Fibroblast of upper back skin (primary cell): ENCODE results near the gene IGBP1.
"Not testable (repeated sequence)": the region's sequence is repeated elsewhere in the genome, so short reads cannot be mapped to it uniquely, and the experiment has no call there.

Experiments used
- DNase-seq: peaks from one replicate; pipeline ENCODE4 v3.0.0-alpha.2; 2013

IGBP1 gene

GRCh38 chrX:70168238-70169188 is 35.3 kb downstream of the IGBP1 start:
- peak; percentile 78 for DNase-seq

GRCh38 chrX:70169281-70169680 is 36.0 kb downstream of the IGBP1 start:
- no peak for DNase-seq

DNA sequence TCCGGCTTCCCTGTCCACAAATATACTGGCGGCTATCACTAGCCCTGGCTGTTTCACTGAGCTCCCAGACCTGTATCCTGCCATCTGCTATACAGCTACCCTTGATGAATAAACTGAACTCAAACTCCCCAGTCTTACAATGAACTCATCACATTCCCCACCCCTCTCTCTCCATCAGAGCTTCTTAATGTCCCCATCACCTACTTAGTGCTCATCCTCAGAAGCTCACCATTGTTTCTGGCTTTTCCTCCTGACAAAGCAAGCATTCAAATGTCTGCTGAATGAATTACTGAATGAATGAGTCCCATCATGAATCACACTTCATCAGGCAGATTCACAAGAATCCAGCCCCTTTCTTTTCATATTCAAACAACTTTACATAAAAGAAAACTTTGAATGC is 38.4 kb downstream of the IGBP1 start:
- no peak for DNase-seq

DNA sequence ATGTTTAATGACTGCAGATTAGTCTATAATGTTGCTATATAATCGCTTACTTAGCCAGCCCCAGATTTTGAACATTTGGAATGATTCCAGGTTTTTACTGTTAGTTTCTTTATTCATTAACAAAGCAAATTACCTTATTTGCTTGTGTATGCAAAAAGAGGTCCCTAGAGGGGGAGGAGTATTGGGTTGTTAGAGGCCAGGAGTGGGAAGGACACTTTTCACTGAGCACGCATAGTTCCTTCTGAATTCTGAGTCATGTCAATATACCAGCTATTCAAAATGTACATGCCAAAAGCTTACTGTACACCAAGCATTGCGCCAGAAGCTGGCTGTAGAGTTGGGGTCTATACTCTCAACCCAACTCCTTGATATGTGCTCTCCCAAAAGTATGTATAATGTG is 39.0 kb downstream of the IGBP1 start:
- DNase-seq = peak; percentile 39

DNA sequence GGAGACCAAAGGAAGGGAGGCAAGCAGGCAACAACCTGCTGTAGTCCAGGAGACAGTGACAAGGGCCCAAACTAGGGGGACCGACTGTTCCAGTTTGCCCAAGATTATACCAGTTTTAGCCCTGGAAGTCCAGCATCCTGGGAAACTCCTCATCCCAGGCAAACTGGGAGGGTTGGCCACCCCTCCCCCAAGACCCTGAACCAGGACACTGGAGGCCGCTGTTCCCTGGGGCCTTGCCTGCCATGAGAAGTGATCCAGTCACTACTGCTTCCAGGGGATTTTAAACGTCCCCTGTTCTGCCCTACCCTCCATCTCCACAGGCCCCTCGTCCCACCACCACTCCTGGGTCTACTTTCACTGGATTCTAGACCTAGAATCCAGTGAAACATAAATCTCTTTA is 39.7 kb downstream of the IGBP1 start:
- no peak for DNase-seq

DNA sequence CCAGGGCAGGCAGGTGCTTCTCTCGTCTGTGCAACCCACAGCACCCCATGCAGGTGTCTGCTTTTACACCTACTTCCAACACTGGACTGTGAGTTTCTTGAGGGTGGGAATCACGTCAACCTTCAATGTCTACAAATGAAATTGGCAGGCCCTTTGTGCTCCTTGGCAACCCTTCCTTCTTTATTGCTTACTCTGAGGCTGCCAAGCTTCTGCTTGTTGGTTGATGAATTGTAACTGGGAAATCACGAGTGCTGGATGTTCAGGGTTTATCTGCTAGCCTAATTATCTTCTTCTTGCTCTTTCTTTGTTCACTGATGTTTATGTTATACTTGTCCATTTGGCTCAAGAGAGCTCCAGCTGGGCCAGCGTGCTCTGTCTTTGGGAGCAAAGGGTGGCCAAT is 41.5 kb downstream of the IGBP1 start:
- peak; percentile 28 for DNase-seq

- no peak for DNase-seq
Measured at GRCh38 chrX:70175338-70175737, 42.1 kb downstream of the IGBP1 start.

DNA sequence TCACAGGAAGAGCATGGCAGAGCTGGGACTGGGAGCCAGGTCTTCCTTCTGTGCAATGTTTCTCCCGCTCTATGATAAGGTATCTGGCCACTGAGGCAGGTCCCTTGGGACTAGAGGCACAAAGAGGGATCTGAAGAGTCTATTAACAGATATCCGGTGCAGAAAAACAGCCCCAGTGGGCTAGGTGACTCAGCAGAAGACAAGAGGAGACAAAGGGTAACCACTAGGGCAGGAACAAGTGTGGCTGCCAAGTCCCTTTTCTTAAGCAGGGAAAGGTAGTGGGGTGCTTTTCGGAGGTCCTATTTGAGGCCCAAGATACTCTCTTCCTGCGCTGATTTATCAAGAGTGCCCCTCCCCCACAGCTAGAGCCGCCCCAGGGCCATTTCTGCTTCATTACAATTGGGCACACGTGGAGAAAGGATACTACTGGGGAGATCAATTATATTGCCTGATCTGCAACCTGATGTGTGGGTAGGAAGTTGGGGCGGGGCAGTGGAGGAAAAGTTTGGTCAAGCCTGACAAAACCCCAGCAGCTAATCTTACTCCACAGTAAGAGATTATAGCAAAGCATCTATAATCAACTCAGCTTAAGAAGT is 43.8 kb downstream of the IGBP1 start, which contains the start of gene DGAT2L6:
TSS of gene DGAT2L6 (plus strand) at position 546 of the 596 bp plus-strand sequence. CDS start 100 bp downstream, outside the sequence.
- DNase-seq = no peak

DNA sequence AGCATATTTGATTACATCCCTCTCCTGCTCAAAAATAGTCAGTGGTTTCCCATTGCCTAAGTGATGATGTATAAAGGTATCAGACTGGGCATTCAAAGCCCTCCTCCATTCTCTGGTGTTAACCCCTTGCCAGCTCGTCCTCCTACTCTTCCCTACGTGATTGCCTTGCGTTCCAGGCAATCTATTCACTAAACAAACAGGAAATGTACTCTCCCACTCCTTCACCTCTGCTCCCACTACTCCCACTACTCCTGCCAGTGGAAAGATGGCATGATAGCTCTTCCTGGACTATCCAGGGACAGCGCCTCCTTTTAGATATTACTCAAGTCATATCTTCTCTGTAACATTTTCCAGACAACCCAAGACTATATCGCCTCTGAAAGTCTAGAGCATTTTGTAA is 49.8 kb downstream of the IGBP1 start:
- DNase-seq = no peak

GRCh38 chrX:70190225-70190624 is 57.0 kb downstream of the IGBP1 start:
- DNase-seq = no peak

GRCh38 chrX:70196961-70197720 is 63.9 kb downstream of the IGBP1 start:
- peak; percentile 45 for DNase-seq

GRCh38 chrX:70201732-70202131 is 68.5 kb downstream of the IGBP1 start:
- DNase-seq = no peak

GRCh38 chrX:70208479-70208878 is 75.2 kb downstream of the IGBP1 start:
- DNase-seq = peak; percentile 4

- DNase-seq = not testable (repeated sequence)
Measured at GRCh38 chrX:70209570-70209969, 76.3 kb downstream of the IGBP1 start.
